ENCODE data around the gene PPP2R5E. TPM values are rescaled to one million over a fixed set of nuclear protein-coding genes. Genes with fewer than 3 reads are reported as not detected.
"Not testable (repeated sequence)": the region's sequence is repeated elsewhere in the genome, so short reads cannot be mapped to it uniquely, and the experiment has no call there.

Gene PPP2R5E
- total RNA-seq, 2 donors from 2014 or later: 38.5 to 44.3 TPM

DNA sequence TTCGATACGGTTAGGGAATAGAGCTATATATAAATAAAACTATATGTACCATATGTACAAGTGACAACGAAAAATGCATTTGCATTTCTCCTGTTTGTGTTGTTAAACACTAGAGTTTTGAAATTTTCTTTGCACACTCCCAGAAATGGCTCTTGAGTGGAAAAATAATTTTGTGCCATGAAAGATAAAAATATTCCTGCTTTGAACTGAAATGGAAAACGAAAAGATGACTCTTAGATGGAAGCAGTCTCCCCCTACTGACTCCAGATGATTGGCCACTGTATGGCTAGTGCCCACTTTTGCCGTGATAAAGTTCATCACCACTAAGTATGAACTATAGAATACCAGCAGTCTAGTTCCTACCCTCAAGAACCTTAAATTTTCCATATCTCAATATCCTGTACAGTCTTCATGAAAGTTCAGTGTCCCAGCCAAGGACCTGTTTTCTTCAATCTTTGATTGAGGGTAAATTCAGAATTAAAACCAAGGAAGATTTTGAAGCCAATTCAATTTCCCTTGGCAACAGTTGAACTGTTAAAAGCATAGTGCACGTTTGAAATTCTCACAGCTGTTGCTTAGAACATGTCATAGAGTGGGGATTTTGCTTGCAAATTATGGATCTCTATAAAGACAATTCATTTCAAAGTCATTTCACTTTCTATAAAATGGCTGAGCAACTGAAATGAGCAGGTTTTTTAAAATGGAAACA lies 1.6 kb upstream of the PPP2R5E start:
- ATAC-seq: no peak
- Mint-ChIP-seq H3K27me3 (no peaks in the 10 kb centered on the region), H3K4me3 (peak overlapping the region; percentile 98), H3K27ac (peak overlapping the region; percentile 95), H3K4me1 (peaks cover 26% of the 10 kb centered on the region), H3K36me3 (ENCODE audit: low read depth) (peaks cover 7% of the 10 kb centered on the region)
- no peak for DNase-seq
- no peaks in the 10 kb centered on the region for H3K9me3 ChIP-seq (ENCODE audit: control insufficient read depth, low read length, poor library complexity, severe bottlenecking)

DNA sequence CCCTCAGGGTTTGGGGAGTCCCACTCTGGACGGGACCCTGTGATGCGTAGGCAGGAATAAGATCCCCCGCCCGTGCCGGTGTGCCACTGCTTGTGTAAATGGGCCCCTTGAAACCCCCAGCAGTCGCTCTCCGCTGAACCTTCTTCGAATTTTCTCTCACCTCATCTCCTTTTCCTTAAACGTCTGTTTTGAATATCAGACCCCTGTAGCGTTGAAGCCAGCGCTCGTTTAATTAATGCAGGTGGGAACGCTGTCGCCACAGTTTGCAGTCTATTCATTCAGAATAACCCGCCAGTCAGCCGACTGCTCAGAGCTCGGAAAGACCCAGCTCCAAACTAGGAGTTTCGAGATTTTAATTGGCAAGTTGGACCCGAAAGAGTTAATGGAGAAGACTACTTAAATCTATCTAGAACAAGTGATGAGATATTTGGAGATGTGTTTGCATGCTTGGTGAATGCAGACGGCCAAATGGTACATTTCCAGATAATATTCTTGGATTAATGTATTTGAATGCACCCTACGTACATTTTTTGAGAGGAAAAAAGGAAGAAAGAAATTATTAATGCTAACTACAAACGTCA lies 739 bp upstream of the PPP2R5E start:
- peaks cover 9% of the 10 kb centered on the region for H3K36me3 Mint-ChIP-seq (ENCODE audit: low read depth)

DNA sequence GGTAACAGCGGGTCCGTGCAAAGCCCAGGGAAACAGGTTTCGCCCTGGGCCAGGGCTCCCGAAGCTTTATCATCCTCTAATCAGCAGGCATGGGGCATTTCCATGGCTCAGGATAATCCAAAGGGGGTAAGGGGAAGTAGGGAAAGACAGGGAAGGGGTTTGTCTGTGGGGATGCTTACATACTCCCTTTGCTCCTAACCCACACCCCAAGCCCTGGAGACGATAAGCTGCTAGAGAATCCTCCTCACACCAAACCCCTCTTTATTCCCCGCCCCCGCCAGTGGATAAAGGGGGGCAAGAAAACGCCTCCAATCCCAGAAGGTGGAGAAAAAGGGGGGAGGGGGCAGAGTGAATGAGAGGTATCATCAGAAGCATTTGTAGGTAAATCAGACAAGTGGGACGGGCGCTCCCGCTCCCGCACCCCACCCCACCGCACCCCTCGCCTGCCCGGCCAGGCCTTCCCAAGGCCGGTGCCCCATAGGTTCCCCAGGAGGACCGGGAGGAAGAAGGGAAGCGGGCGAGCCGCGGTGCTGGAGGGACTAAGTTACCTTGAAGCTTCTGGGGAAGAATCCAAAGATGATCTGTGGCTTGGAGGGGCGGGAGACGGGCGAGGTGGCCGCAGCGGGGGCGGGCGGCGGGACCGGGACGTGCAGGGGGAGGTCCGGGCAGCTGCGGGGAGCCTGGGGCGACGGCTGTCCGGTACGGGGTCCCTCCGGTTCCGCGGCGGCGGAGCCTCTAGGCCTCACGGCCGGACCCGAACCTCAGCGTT lies 762 bp downstream of the PPP2R5E start:
- H3K9me3 ChIP-seq (ENCODE audit: control insufficient read depth, low read length, poor library complexity, severe bottlenecking): no peaks in the 10 kb centered on the region
- DNase-seq (no peak), ATAC-seq (no peak)
- Mint-ChIP-seq H3K4me3 (peak overlapping the region; percentile 98), H3K36me3 (ENCODE audit: low read depth) (peaks cover 9% of the 10 kb centered on the region), H3K27ac (peak overlapping the region; percentile 95), H3K27me3 (no peaks in the 10 kb centered on the region), H3K4me1 (peaks cover 28% of the 10 kb centered on the region)

More for the DNA sequence above, 739 bp upstream of the PPP2R5E start:
- ATAC-seq (peak; percentile 17), DNase-seq (no peak)
- peak overlapping the region; percentile 98 for H3K4me3 Mint-ChIP-seq
- peak overlapping the region; percentile 95 for H3K27ac Mint-ChIP-seq
- no peaks in the 10 kb centered on the region for H3K9me3 ChIP-seq (ENCODE audit: control insufficient read depth, low read length, poor library complexity, severe bottlenecking)
- H3K4me1 Mint-ChIP-seq: peaks cover 29% of the 10 kb centered on the region
- no peaks in the 10 kb centered on the region for H3K27me3 Mint-ChIP-seq

DNA sequence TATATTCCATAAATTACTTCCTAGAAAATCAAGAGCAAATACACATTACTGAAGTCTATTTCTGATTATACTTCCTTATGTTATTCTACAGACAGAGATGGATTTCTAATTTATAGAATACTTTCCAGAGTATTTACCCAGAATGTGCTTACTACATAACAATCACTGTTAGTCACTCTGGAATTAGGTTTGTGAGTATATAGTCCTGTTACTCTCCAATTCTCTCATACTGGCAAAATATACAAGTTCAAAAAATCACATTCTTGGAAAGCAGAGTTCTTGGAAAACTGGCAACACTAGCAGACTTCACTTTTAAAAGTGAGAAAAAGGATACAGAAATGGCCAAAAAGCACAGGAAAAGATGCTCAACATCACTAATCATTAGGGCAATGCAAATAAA lies 7.3 kb downstream of the PPP2R5E start:
- peaks cover 7% of the 10 kb centered on the region for H3K36me3 Mint-ChIP-seq (ENCODE audit: low read depth)

DNA sequence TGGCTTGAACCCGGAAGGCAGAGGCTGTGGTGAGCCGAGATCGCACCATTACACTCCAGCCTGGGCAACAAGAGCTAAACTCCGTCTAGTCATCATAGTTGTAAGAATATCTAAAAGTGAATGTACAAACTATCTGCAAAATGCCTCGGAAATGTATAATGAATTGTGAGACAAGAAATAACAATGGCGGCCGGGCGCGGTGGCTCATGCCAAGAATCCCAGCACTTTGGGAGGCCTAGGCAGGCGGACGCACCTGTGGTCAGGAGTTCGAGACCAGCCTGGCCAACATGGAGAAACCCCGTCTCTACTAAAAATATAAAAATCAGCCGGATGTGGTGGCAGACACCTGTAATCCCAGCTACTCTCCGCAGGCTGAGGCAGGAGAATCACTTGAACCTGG lies 9.7 kb downstream of the PPP2R5E start:
- Mint-ChIP-seq H3K36me3 (ENCODE audit: low read depth) (peaks cover 2% of the 10 kb centered on the region), H3K4me1 (peaks cover 5% of the 10 kb centered on the region), H3K4me3 (no peak overlapping the region), H3K27me3 (no peaks in the 10 kb centered on the region), H3K27ac (no peak overlapping the region)
- no peak for ATAC-seq
- H3K9me3 ChIP-seq (ENCODE audit: control insufficient read depth, low read length, poor library complexity, severe bottlenecking): no peaks in the 10 kb centered on the region
- DNase-seq: no peak

More for the DNA sequence above, 7.3 kb downstream of the PPP2R5E start:
- H3K4me1 Mint-ChIP-seq: peaks cover 10% of the 10 kb centered on the region
- ATAC-seq: no peak
- H3K27ac Mint-ChIP-seq: no peak overlapping the region
- no peaks in the 10 kb centered on the region for H3K27me3 Mint-ChIP-seq
- H3K9me3 ChIP-seq (ENCODE audit: control insufficient read depth, low read length, poor library complexity, severe bottlenecking): no peaks in the 10 kb centered on the region
- DNase-seq: no peak
- no peak overlapping the region for H3K4me3 Mint-ChIP-seq

DNA sequence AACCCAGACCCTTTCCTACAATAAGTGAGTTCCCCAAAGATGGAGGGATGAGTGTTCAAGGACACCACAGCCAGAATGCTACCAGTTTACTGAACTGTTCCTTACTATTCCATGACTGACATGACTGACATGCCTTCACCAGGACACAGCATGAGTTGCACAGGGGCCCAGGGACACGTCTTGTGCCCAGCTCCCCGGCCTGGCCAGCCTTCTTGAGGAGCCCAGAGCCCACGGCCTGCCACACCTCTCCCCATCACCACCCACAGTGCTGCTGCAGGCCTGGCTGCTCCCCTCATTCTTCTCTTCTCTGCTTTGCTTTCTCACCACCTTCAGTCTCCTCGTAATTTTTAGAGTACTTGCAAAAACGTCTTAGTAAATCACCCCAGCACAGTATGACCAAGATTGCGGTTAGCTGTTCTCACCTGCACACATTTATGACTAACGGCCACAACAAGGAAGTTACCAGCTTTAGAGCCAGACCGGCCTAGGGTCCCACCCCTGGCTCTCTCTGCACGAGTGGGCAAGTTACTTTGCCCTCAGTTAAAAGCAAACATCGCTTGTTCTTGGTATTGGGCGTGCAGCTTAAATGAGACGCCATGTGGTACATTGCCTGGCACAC lies 18.5 kb downstream of the PPP2R5E start:
- Mint-ChIP-seq H3K4me3 (peak overlapping the region; percentile 61), H3K4me1 (peaks cover 25% of the 10 kb centered on the region), H3K27ac (peak overlapping the region; percentile 83), H3K27me3 (no peaks in the 10 kb centered on the region), H3K36me3 (ENCODE audit: low read depth) (peaks cover 6% of the 10 kb centered on the region)
- no peaks in the 10 kb centered on the region for H3K9me3 ChIP-seq (ENCODE audit: control insufficient read depth, low read length, poor library complexity, severe bottlenecking)
- no peak for DNase-seq
- peak; percentile 56 for ATAC-seq

DNA sequence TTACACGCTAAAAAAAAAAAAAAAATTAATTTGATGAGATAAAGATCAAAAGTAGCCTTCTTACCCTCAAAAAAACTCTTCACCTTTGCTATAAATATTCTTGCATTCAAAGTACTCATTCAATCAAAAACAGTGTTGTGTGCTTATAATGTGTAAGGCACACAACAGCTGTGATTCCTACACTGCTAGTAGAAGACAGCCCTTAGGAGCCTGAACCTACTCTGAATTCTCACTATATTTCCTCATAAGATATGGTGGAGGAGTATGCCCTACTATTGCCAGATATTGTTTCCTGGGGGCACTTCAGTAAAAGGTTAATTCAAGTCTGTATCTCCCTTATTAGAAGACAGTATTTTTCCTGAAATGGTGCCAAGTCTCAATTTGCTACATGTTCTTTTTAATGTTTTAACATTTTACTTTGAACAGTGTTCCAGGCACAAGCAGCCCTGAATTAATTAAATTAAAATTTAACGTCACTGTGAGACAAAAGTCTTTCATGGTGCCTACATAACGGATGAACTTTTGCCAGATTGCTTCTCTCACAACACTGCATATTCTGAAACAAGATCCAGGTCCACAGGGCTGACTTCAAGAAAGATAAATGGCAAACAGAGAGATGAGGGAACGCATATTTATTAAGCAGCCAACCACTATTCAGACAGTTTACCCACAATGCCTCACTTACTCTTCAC lies 19.3 kb downstream of the PPP2R5E start:
- Mint-ChIP-seq H3K4me1 (peaks cover 25% of the 10 kb centered on the region), H3K36me3 (ENCODE audit: low read depth) (peaks cover 6% of the 10 kb centered on the region), H3K27me3 (no peaks in the 10 kb centered on the region), H3K4me3 (no peak overlapping the region), H3K27ac (peak overlapping the region; percentile 83)
- no peaks in the 10 kb centered on the region for H3K9me3 ChIP-seq (ENCODE audit: control insufficient read depth, low read length, poor library complexity, severe bottlenecking)
- ATAC-seq (no peak), DNase-seq (no peak)

DNA sequence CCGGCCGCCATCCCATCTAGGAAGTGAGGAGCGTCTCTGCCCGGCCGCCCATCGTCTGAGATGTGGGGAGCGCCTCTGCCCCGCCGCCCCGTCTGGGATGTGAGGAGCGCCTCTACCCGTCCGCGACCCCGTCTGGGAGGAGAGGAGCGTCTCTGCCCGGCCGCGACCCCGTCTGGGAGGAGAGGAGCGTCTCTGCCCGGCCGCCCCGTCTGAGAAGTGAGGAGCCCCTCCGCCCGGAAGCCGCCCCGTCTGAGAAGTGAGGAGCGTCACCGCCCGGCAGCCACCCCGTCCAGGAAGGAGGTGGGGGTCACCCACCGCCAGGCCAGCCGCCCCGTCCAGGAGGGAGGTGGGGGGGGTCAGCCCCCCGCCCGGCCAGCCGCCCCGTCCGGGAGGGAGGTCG lies 20.7 kb downstream of the PPP2R5E start:
- not testable (repeated sequence) for ATAC-seq; H3K27ac Mint-ChIP-seq; H3K4me3 Mint-ChIP-seq; H3K36me3 Mint-ChIP-seq (ENCODE audit: low read depth); H3K27me3 Mint-ChIP-seq; DNase-seq; H3K9me3 ChIP-seq (ENCODE audit: control insufficient read depth, low read length, poor library complexity, severe bottlenecking)
- peaks cover 25% of the 10 kb centered on the region for H3K4me1 Mint-ChIP-seq

DNA sequence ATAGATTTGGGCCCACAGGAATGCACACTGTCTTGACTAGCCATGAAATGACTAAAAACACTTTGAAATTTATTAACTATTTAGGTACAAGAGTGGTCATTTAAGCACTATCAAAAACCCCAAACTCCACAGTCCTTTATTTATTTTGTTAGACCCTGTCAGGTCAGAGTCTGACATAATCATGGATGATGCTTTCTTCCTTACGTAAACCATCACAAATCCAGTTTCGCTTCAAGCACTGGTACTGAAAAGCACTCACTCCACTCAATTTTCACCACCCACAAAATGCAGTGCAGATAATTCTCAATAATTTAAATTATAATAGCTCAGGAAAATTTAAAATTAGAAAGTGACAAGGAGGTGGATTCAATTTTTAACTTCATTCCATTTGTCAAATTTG lies 25.8 kb downstream of the PPP2R5E start:
- peaks cover 35% of the 10 kb centered on the region for H3K4me1 Mint-ChIP-seq

DNA sequence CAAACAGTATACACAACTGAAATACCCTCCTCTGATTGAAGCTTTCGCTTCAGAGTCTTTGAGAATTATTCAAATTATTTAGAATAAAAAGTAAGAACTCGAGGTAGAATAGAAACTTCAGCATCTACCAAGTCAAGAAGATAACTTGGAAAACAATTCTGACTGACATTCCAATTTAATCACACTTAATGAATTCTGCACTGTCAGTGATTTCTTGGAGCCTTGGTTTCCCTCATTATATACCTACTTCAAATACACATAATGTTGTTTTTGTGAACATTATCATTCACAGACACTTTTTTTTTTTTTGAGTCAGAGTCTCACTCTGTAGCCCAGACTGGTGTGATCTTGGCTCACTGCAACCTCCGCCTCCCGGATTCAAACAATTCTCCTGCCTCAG lies 27.9 kb downstream of the PPP2R5E start:
- Mint-ChIP-seq H3K36me3 (ENCODE audit: low read depth) (peaks cover 1% of the 10 kb centered on the region), H3K4me1 (peaks cover 51% of the 10 kb centered on the region), H3K27ac (peak overlapping the region; percentile 14), H3K27me3 (no peaks in the 10 kb centered on the region), H3K4me3 (no peak overlapping the region)
- ATAC-seq: no peak
- no peaks in the 10 kb centered on the region for H3K9me3 ChIP-seq (ENCODE audit: control insufficient read depth, low read length, poor library complexity, severe bottlenecking)
- no peak for DNase-seq

More for the DNA sequence above, 25.8 kb downstream of the PPP2R5E start:
- H3K9me3 ChIP-seq (ENCODE audit: control insufficient read depth, low read length, poor library complexity, severe bottlenecking): no peaks in the 10 kb centered on the region
- ATAC-seq (no peak), DNase-seq (no peak)
- peaks cover 3% of the 10 kb centered on the region for H3K36me3 Mint-ChIP-seq (ENCODE audit: low read depth)
- no peaks in the 10 kb centered on the region for H3K27me3 Mint-ChIP-seq
- H3K4me3 Mint-ChIP-seq: no peak overlapping the region
- H3K27ac Mint-ChIP-seq: no peak overlapping the region

DNA sequence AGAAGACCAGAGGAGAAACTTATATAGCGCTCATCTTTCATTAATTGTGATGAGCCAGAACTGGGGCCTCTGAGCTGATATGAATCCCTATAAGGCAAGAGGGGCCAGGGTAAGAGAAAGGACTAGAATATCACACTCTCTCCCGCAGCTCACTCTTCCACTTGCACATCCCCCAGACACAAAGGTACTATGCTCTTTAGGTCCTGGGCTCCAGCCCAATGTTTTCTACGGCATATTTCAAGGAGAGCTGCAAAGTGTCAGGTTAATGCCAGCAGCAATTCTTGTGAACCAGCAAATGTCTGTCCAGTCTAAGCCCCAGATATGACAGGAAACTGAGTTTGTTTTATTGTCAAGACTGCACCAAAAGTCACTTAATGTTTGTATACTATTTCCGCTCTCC lies 29.4 kb downstream of the PPP2R5E start:
- Mint-ChIP-seq H3K27ac (peak overlapping the region; percentile 78), H3K4me1 (peaks cover 51% of the 10 kb centered on the region), H3K36me3 (ENCODE audit: low read depth) (no peaks in the 10 kb centered on the region), H3K4me3 (no peak overlapping the region), H3K27me3 (no peaks in the 10 kb centered on the region)
- ATAC-seq (no peak), DNase-seq (no peak)
- H3K9me3 ChIP-seq (ENCODE audit: control insufficient read depth, low read length, poor library complexity, severe bottlenecking): no peaks in the 10 kb centered on the region

DNA sequence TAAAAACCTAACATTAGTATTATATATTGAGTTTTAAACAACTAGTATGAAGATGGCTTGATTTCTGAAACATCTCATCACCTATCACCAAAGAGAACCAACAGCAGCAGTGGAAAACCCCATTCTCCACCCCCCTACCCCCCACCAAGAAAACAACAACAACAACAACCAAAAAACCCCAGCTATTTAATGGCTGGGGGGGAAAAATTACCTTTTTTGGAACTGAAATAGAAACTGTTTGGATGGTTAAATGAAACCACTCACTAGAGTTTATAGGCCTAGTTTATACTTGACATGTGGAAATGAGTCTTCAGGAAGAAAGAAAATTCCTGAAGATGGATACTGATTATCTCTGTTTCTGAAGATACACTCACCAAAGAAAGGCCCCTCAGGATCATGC lies 30.3 kb downstream of the PPP2R5E start:
- H3K27ac Mint-ChIP-seq: peak overlapping the region; percentile 78
- DNase-seq (no peak), ATAC-seq (peak; percentile 47)
- H3K36me3 Mint-ChIP-seq (ENCODE audit: low read depth): peaks cover 3% of the 10 kb centered on the region
- peaks cover 58% of the 10 kb centered on the region for H3K4me1 Mint-ChIP-seq
- H3K9me3 ChIP-seq (ENCODE audit: control insufficient read depth, low read length, poor library complexity, severe bottlenecking): no peaks in the 10 kb centered on the region
- no peaks in the 10 kb centered on the region for H3K27me3 Mint-ChIP-seq
- H3K4me3 Mint-ChIP-seq: no peak overlapping the region

DNA sequence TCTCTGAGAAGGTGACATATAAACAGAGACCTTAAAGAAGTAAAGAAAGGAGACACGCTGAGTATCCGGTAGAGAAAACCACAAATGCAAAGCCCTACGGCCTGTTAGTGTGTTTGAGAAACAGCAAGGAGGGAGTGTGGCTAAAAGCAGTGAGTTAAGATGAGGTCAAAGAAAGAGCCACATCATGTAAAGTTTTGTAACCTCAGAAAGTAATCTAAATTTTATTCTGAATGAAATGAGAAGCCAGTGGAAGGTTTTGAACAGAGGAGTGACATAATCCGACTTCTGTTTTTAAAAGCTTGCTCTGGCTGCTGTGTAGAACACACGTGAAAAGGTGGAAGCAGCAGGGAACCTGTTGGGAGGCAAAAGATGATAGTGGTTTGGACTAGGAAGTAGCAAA lies 32.6 kb downstream of the PPP2R5E start:
- peak; percentile 82 for ATAC-seq
- Mint-ChIP-seq H3K27me3 (no peaks in the 10 kb centered on the region), H3K36me3 (ENCODE audit: low read depth) (peaks cover 3% of the 10 kb centered on the region), H3K4me3 (peak overlapping the region; percentile 62), H3K4me1 (peaks cover 52% of the 10 kb centered on the region), H3K27ac (peak overlapping the region; percentile 88)
- no peaks in the 10 kb centered on the region for H3K9me3 ChIP-seq (ENCODE audit: control insufficient read depth, low read length, poor library complexity, severe bottlenecking)
- DNase-seq: no peak
